MM.1S (cell line): ENCODE results near the gene COL8A2.

ENCODE experiments used
- EZH2 ChIP-seq: fragments of 300-600 bp; sonication (generic); optimal IDR thresholded peaks from 2 replicates; pipeline ENCODE3; 2017; ENCODE audit warnings: low read depth, mild to moderate bottlenecking, antibody characterized with exemption, low read length, mixed read lengths
- EZH2phosphoT487 ChIP-seq: fragments of 300-600 bp; sonication (generic); IDR thresholded peaks from 2 replicates; pipeline ENCODE4 v1.6.1; 2018; ENCODE audit warnings: antibody characterized with exemption, low read length
- TF ChIP-seq, protein P1 (sequence below): fragments of 300-600 bp; sonication (generic); IDR thresholded peaks from 2 replicates; pipeline ENCODE4 v1.5.1; 2016; ENCODE audit warnings: antibody characterized with exemption, low read length, mixed read lengths

DNA sequence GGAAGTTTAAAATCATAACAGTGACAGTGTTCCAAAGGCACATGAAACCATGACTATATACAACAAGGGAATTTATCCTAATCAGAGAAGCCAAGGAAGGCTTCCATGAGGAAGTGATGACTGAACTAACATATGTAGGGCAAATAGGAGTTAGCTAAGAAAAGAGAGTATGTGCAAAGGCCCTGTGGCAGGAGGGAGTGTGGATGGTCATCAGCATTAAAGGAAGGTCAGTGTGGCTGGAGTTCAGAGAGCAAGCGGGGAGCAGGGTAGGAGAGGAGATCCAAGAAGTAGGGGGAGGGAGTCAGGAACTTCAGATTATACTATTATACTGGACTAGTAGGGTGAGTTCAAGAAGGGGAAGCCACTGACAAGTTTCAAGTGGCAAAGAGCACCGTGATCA is 39.3 kb upstream of the COL8A2 start:
- TF ChIP-seq, protein P1, sequence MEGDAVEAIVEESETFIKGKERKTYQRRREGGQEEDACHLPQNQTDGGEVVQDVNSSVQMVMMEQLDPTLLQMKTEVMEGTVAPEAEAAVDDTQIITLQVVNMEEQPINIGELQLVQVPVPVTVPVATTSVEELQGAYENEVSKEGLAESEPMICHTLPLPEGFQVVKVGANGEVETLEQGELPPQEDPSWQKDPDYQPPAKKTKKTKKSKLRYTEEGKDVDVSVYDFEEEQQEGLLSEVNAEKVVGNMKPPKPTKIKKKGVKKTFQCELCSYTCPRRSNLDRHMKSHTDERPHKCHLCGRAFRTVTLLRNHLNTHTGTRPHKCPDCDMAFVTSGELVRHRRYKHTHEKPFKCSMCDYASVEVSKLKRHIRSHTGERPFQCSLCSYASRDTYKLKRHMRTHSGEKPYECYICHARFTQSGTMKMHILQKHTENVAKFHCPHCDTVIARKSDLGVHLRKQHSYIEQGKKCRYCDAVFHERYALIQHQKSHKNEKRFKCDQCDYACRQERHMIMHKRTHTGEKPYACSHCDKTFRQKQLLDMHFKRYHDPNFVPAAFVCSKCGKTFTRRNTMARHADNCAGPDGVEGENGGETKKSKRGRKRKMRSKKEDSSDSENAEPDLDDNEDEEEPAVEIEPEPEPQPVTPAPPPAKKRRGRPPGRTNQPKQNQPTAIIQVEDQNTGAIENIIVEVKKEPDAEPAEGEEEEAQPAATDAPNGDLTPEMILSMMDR, result no peak
- TF ChIP-seq EZH2 (no peak), EZH2phosphoT487 (no peak)
